GM23338 (cell line): Measurements from ENCODE around the gene DMD. TPM values are rescaled to one million over a fixed set of nuclear protein-coding genes. Genes with fewer than 3 reads are reported as not detected.

Experiments used
- ATAC-seq: fragments of 200-7000 bp; cut with Tn5 transposase; 3 replicates; pipeline ENCODE4 v1.9.1; 2020
- DNase-seq: peaks from one replicate; pipeline ENCODE4 v3.0.0-alpha.2; 2015; ENCODE audit warnings: low spot score
- H2AFZ ChIP-seq: fragments of 200-600 bp; sonication (generic); 2 replicates; pipeline ENCODE4 v1.8.0; 2016; ENCODE audit warnings: antibody characterized with exemption, mild to moderate bottlenecking, moderate library complexity
- H3F3A ChIP-seq: fragments of 200-600 bp; sonication (generic); replicated peaks from 2 replicates; pipeline ENCODE4 v1.8.0; 2017; ENCODE audit warnings: antibody characterized with exemption, mixed run types, low read depth
- H3K27ac ChIP-seq: fragments of 200-600 bp; sonication (generic); 2 replicates; pipeline ENCODE4 v1.6.1; 2016; ENCODE audit warnings: low read depth
- H3K27me3 ChIP-seq: fragments of 200-600 bp; sonication (generic); 2 replicates; pipeline ENCODE4 v1.8.0; 2016; ENCODE audit warnings: mild to moderate bottlenecking, mixed run types, moderate library complexity; ENCODE audit not compliant: insufficient read depth
- H3K36me3 ChIP-seq: fragments of 200-600 bp; sonication (generic); 2 replicates; pipeline ENCODE4 v1.8.0; 2016; ENCODE audit warnings: mild to moderate bottlenecking; ENCODE audit not compliant: insufficient read depth
- H3K4me1 ChIP-seq: fragments of 200-600 bp; sonication (generic); 2 replicates; pipeline ENCODE4 v1.8.0; 2016; ENCODE audit warnings: mild to moderate bottlenecking, moderate library complexity; ENCODE audit not compliant: insufficient read depth
- H3K4me2 ChIP-seq: fragments of 200-600 bp; sonication (generic); 2 replicates; pipeline ENCODE4 v1.7.1; 2017; ENCODE audit warnings: mixed run types
- H3K4me3 ChIP-seq: fragments of 200-600 bp; sonication (generic); 2 replicates; pipeline ENCODE4 v1.6.1; 2016; ENCODE audit warnings: mixed run types
- H3K79me2 ChIP-seq: fragments of 200-600 bp; sonication (generic); replicated peaks from 2 replicates; pipeline ENCODE4 v1.8.0; 2017; ENCODE audit warnings: mild to moderate bottlenecking; ENCODE audit not compliant: insufficient read depth
- H3K9me2 ChIP-seq: fragments of 200-600 bp; sonication (generic); 2 replicates; pipeline ENCODE4 v1.8.0; 2017; ENCODE audit not compliant: insufficient read depth
- H4K20me1 ChIP-seq: fragments of 200-600 bp; sonication (generic); replicated peaks from 2 replicates; pipeline ENCODE4 v1.8.0; 2017; ENCODE audit warnings: mild to moderate bottlenecking; ENCODE audit not compliant: insufficient read depth
- H3K27ac Mint-ChIP-seq: 2 replicates; pipeline ENCODE4 v1.8.0; 2020; ENCODE audit warnings: inconsistent platforms, mild to moderate bottlenecking, moderate library complexity, mixed read lengths
- H3K27me3 Mint-ChIP-seq: 3 replicates; pipeline ENCODE4 v1.8.0; 2022; ENCODE audit warnings: low read depth, mild to moderate bottlenecking, moderate library complexity, mixed read lengths, inconsistent platforms; ENCODE audit not compliant: insufficient read depth, poor library complexity
- H3K36me3 Mint-ChIP-seq: 3 replicates; pipeline ENCODE4 v1.8.0; 2021; ENCODE audit warnings: low read depth, mild to moderate bottlenecking, inconsistent platforms, moderate library complexity, mixed read lengths
- H3K4me1 Mint-ChIP-seq: 3 replicates; pipeline ENCODE4 v1.8.0; 2020; ENCODE audit warnings: mild to moderate bottlenecking, inconsistent platforms, mixed read lengths
- H3K4me3 Mint-ChIP-seq: 3 replicates; pipeline ENCODE4 v1.8.0; 2021; ENCODE audit warnings: moderate library complexity, mild to moderate bottlenecking, inconsistent platforms, mixed read lengths
- H3K9me3 Mint-ChIP-seq: 3 replicates; pipeline ENCODE4 v1.8.0; 2020; ENCODE audit warnings: moderate library complexity, mild to moderate bottlenecking, inconsistent platforms, mixed read lengths
- polyA plus RNA-seq: library from polyadenylated mRNA; unstranded; fragments of >200 nt; fragmentation: Nextera tagmentation; extraction: Ambion mirVana; gene quantifications from 2 replicates; pipeline ENCODE4 v1.2.1, GENCODE V29; 2016
- total RNA-seq: library from RNA; depleted of rRNA; stranded (reverse); fragments of >200 nt; shearing (Covaris generic); gene quantifications from 2 replicates; pipeline ENCODE4 v1.2.3, GENCODE V29; 2014
- TF ChIP-seq, protein P1 (sequence below), 2 experiments: fragments of 200-600 bp in 1 of 2; sonication (generic) in 1 of 2; conservative IDR thresholded peaks; 2 replicates each; pipeline versions ENCODE4 v1.5.1 to v1.6.1; 2016 to 2017; ENCODE audit warnings: antibody characterized with exemption in 2 of 2, low read depth in 2 of 2, mild to moderate bottlenecking in 2 of 2, moderate library complexity in 1 of 2
- TF ChIP-seq, protein P2 (sequence below): IDR thresholded peaks from 2 replicates; pipeline ENCODE4 v1.6.1; 2016; ENCODE audit warnings: antibody characterized with exemption
- TF ChIP-seq, protein P3 (sequence below): fragments of 250-450 bp; sonication (Bioruptor Pico); IDR thresholded peaks from 2 replicates; pipeline ENCODE4 v1.5.0; 2020; ENCODE audit warnings: mild to moderate bottlenecking, moderate library complexity

DMD gene
- total and polyA plus RNA-seq, 2 experiments from 2014 or later, result 4.5 to 7.6 TPM

DNA sequence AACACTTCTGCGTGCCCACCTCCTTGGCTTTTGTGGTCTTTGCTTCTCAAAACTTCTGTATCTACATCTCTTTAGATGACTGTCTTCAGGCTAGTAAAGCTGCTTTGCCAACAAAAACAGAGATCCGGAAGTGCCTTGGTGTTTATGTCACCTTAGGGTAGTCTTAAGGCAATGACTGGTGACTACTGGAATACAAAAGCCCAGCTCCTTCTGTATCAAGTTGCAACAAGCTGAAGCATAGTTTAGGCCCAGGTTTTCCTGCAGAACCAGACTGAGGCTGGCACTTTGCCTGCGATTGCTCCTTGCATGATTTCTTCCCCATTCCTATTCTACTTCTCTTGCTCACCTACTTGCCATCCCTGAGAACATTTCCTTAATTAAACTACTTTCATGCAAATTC, 333.8 kb downstream of the DMD start:
- TF ChIP-seq, protein P1, sequence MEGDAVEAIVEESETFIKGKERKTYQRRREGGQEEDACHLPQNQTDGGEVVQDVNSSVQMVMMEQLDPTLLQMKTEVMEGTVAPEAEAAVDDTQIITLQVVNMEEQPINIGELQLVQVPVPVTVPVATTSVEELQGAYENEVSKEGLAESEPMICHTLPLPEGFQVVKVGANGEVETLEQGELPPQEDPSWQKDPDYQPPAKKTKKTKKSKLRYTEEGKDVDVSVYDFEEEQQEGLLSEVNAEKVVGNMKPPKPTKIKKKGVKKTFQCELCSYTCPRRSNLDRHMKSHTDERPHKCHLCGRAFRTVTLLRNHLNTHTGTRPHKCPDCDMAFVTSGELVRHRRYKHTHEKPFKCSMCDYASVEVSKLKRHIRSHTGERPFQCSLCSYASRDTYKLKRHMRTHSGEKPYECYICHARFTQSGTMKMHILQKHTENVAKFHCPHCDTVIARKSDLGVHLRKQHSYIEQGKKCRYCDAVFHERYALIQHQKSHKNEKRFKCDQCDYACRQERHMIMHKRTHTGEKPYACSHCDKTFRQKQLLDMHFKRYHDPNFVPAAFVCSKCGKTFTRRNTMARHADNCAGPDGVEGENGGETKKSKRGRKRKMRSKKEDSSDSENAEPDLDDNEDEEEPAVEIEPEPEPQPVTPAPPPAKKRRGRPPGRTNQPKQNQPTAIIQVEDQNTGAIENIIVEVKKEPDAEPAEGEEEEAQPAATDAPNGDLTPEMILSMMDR (conservative IDR thresholded peaks at IDR 0.05; ENCODE audit: low read depth in 2 of 2), result no peak
- TF ChIP-seq, protein P2, sequence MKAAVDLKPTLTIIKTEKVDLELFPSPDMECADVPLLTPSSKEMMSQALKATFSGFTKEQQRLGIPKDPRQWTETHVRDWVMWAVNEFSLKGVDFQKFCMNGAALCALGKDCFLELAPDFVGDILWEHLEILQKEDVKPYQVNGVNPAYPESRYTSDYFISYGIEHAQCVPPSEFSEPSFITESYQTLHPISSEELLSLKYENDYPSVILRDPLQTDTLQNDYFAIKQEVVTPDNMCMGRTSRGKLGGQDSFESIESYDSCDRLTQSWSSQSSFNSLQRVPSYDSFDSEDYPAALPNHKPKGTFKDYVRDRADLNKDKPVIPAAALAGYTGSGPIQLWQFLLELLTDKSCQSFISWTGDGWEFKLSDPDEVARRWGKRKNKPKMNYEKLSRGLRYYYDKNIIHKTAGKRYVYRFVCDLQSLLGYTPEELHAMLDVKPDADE, result no peak
- TF ChIP-seq, protein P3, sequence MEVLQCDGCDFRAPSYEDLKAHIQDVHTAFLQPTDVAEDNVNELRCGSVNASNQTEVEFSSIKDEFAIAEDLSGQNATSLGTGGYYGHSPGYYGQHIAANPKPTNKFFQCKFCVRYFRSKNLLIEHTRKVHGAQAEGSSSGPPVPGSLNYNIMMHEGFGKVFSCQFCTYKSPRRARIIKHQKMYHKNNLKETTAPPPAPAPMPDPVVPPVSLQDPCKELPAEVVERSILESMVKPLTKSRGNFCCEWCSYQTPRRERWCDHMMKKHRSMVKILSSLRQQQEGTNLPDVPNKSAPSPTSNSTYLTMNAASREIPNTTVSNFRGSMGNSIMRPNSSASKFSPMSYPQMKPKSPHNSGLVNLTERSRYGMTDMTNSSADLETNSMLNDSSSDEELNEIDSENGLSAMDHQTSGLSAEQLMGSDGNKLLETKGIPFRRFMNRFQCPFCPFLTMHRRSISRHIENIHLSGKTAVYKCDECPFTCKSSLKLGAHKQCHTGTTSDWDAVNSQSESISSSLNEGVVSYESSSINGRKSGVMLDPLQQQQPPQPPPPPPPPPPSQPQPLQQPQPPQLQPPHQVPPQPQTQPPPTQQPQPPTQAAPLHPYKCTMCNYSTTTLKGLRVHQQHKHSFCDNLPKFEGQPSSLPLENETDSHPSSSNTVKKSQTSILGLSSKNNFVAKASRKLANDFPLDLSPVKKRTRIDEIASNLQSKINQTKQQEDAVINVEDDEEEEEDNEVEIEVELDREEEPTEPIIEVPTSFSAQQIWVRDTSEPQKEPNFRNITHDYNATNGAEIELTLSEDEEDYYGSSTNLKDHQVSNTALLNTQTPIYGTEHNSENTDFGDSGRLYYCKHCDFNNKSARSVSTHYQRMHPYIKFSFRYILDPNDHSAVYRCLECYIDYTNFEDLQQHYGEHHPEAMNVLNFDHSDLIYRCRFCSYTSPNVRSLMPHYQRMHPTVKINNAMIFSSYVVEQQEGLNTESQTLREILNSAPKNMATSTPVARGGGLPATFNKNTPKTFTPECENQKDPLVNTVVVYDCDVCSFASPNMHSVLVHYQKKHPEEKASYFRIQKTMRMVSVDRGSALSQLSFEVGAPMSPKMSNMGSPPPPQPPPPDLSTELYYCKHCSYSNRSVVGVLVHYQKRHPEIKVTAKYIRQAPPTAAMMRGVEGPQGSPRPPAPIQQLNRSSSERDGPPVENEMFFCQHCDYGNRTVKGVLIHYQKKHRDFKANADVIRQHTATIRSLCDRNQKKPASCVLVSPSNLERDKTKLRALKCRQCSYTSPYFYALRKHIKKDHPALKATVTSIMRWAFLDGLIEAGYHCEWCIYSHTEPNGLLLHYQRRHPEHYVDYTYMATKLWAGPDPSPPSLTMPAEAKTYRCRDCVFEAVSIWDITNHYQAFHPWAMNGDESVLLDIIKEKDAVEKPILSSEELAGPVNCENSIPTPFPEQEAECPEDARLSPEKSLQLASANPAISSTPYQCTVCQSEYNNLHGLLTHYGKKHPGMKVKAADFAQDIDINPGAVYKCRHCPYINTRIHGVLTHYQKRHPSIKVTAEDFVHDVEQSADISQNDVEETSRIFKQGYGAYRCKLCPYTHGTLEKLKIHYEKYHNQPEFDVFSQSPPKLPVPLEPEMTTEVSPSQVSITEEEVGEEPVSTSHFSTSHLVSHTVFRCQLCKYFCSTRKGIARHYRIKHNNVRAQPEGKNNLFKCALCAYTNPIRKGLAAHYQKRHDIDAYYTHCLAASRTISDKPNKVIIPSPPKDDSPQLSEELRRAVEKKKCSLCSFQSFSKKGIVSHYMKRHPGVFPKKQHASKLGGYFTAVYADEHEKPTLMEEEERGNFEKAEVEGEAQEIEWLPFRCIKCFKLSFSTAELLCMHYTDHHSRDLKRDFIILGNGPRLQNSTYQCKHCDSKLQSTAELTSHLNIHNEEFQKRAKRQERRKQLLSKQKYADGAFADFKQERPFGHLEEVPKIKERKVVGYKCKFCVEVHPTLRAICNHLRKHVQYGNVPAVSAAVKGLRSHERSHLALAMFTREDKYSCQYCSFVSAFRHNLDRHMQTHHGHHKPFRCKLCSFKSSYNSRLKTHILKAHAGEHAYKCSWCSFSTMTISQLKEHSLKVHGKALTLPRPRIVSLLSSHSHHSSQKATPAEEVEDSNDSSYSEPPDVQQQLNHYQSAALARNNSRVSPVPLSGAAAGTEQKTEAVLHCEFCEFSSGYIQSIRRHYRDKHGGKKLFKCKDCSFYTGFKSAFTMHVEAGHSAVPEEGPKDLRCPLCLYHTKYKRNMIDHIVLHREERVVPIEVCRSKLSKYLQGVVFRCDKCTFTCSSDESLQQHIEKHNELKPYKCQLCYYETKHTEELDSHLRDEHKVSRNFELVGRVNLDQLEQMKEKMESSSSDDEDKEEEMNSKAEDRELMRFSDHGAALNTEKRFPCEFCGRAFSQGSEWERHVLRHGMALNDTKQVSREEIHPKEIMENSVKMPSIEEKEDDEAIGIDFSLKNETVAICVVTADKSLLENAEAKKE, result no peak
- no peak for ATAC-seq
- no peak overlapping the region for H3K27ac Mint-ChIP-seq

More for the DNA sequence above, 333.8 kb downstream of the DMD start:
- no peaks in the 10 kb centered on the region for H4K20me1 ChIP-seq
- Mint-ChIP-seq H3K4me3 (no peak overlapping the region), H3K36me3 (no peaks in the 10 kb centered on the region), H3K4me1 (peaks cover 3% of the 10 kb centered on the region; the same call in 2 of the 3 replicates), H3K27me3 (no peaks in the 10 kb centered on the region), H3K9me3 (no peaks in the 10 kb centered on the region)
- no peaks in the 10 kb centered on the region for H3K79me2 ChIP-seq
- H3K4me2 ChIP-seq, result no peak overlapping the region
- H3K4me1 ChIP-seq, result no peaks in the 10 kb centered on the region
- DNase-seq, result no peak
- H3K9me2 ChIP-seq, result no peaks in the 10 kb centered on the region
- no peak overlapping the region for H2AFZ ChIP-seq
- no peaks in the 10 kb centered on the region for H3F3A ChIP-seq
- no peak overlapping the region for H3K27ac ChIP-seq
- no peaks in the 10 kb centered on the region for H3K27me3 ChIP-seq
- H3K36me3 ChIP-seq, result no peaks in the 10 kb centered on the region
- H3K4me3 ChIP-seq, result no peak overlapping the region
